OCI-LY3 (cell line): ENCODE measurements around the gene HOXC6.

Experiments used
- H2AFZ ChIP-seq: fragments of 200-600, 300-600 bp; shearing (Covaris generic); 2 replicates; pipeline ENCODE4 v1.6.0; 2014; ENCODE audit warnings: antibody characterized with exemption, low read depth, low read length
- H3K27ac ChIP-seq: fragments of 200-600, 300-600 bp; sonication (generic); 2 replicates; pipeline ENCODE4 v1.5.1; 2014; ENCODE audit warnings: mild to moderate bottlenecking, low read length, moderate library complexity, mixed read lengths
- H3K27me3 ChIP-seq: fragments of 200-600, 300-600 bp; sonication (generic); 2 replicates; pipeline ENCODE4 v1.6.1; 2014; ENCODE audit warnings: low read depth, low read length, mixed read lengths
- H3K36me3 ChIP-seq: fragments of 200-600, 300-600 bp; sonication (generic); replicated peaks from 2 replicates; pipeline ENCODE3; 2014; ENCODE audit warnings: low read depth, low read length, mixed read lengths
- H3K4me1 ChIP-seq: fragments of 300-600, 200-600 bp; sonication (generic); 2 replicates; pipeline ENCODE4 v1.6.1; 2014; ENCODE audit warnings: low read length, mixed read lengths
- H3K4me2 ChIP-seq: fragments of 200-600, 300-600 bp; sonication (generic); 2 replicates; pipeline ENCODE4 v1.6.1; 2014; ENCODE audit warnings: low read length, mixed read lengths
- H3K4me3 ChIP-seq: fragments of 300-600, 200-600 bp; sonication (generic); 2 replicates; pipeline ENCODE4 v1.5.1; 2014; ENCODE audit warnings: antibody characterized with exemption, mild to moderate bottlenecking, low read length, moderate library complexity
- H3K79me2 ChIP-seq: fragments of 300-600, 200-600 bp; shearing (Covaris generic); 2 replicates; pipeline ENCODE4 v1.6.1; 2014; ENCODE audit warnings: mild to moderate bottlenecking, low read length, mixed read lengths
- H3K9ac ChIP-seq: fragments of 300-600, 200-600 bp; shearing (Covaris generic); 2 replicates; pipeline ENCODE4 v1.6.0; 2014; ENCODE audit warnings: mild to moderate bottlenecking, low read length, moderate library complexity
- H3K9me3 ChIP-seq: fragments of 200-600, 300-600 bp; shearing (Covaris generic); 2 replicates; pipeline ENCODE4 v1.6.1; 2014; ENCODE audit warnings: low read length, mixed read lengths; ENCODE audit not compliant: insufficient read depth
- H4K20me1 ChIP-seq: fragments of 200-600, 300-600 bp; sonication (generic); 2 replicates; pipeline ENCODE4 v1.6.1; 2016; ENCODE audit warnings: low read length, mixed read lengths; ENCODE audit not compliant: insufficient read depth
- CTCF ChIP-seq: fragments of 200-600, 300-600 bp; sonication (generic); IDR thresholded peaks from 2 replicates; pipeline ENCODE4 v1.5.1; 2014; ENCODE audit warnings: antibody characterized with exemption, low read length, low read depth
- EZH2phosphoT487 ChIP-seq: fragments of 200-600 bp; shearing (Covaris generic); IDR thresholded peaks from 2 replicates; pipeline ENCODE4 v1.6.1; 2018; ENCODE audit warnings: antibody characterized with exemption, mixed run types, low read depth

The HOXC6 gene

GRCh38 chr12:54000116-54001114 is 27.8 kb upstream of the HOXC6 start, which contains the start of gene HOXC9:
Gene HOXC9, plus strand, starts transcription at chr12:54000161. Its CDS starts 28 bp downstream, at chr12:54000189.
- Histone ChIP-seq H3K9ac (no peak within 1 kb of the TSS), H3K27me3 (peaks cover 4% of the 10 kb centered on the region; the same call in 1 of the 2 replicates)

DNA sequence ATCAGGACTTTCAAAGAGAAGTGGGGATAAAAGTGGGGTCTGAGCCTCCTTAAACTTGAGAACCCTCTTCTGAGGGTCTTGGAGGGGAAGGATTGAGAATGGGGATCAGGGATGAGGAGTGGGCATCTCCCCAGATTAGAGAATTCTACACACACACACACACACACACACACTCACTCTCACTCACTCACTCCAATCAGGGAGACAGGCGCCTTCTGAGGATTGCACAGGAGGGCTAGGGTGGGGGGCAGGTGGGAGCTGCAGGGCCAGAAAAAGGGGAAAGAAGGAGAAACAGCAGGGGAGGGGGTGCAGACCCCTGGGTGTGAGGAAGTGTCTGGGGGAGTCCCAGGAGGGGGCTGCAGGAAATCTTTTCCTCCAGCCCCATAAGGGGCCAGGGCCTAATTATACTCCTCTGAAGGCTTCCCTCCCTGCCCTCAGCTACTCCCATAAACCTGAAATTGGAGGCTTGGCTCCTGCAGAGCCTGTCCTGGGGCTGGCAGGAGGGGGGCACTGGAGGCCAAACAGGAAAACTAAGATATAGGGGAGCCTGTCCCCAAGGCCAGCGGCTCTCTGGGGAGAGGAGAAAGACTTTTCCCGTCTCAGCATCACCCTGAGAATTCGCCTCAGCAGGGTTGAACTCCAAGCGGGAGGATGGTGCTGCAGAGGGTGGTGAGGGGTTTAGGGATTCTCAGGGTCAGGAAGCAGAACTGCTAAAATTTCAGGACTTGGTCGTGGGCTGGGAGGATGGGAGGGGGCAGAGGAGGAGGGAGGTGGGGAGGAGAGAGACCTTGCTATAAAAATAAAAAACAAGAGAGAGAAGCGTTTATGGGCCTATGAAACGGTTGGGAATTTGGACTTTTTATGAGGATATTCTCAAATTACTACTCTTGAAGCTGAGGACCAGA is 26.7 kb upstream of the HOXC6 start:
- Histone ChIP-seq H3K4me1 (peaks cover 22% of the 10 kb centered on the region), H3K4me2 (no peak overlapping the region), H3K27ac (no peak overlapping the region), H3K4me3 (no peak overlapping the region), H3K27me3 (peaks cover 8% of the 10 kb centered on the region), H2AFZ (no peak overlapping the region), H3K36me3 (no peaks in the 10 kb centered on the region), H4K20me1 (no peaks in the 10 kb centered on the region), H3K9me3 (no peaks in the 10 kb centered on the region), H3K79me2 (no peaks in the 10 kb centered on the region), H3K9ac (no peak overlapping the region)
- TF ChIP-seq EZH2phosphoT487 (no peak), CTCF (no peak)

More at GRCh38 chr12:54000116-54001114, 27.8 kb upstream of the HOXC6 start, which contains the start of gene HOXC9:
- no peak within 1 kb of the TSS for H3K4me3 ChIP-seq
- no peaks in the 10 kb centered on the region for H3K36me3 ChIP-seq
- H3K27ac ChIP-seq = no peak within 1 kb of the TSS
- no peak within 1 kb of the TSS for H3K4me2 ChIP-seq
- no peak for TF ChIP-seq CTCF
- TF ChIP-seq EZH2phosphoT487 = no peak
- H3K9me3 ChIP-seq = no peaks in the 10 kb centered on the region
- H3K79me2 ChIP-seq = no peaks in the 10 kb centered on the region
- H4K20me1 ChIP-seq = no peaks in the 10 kb centered on the region
- H3K4me1 ChIP-seq = peaks cover 16% of the 10 kb centered on the region
- no peak within 1 kb of the TSS for H2AFZ ChIP-seq

DNA sequence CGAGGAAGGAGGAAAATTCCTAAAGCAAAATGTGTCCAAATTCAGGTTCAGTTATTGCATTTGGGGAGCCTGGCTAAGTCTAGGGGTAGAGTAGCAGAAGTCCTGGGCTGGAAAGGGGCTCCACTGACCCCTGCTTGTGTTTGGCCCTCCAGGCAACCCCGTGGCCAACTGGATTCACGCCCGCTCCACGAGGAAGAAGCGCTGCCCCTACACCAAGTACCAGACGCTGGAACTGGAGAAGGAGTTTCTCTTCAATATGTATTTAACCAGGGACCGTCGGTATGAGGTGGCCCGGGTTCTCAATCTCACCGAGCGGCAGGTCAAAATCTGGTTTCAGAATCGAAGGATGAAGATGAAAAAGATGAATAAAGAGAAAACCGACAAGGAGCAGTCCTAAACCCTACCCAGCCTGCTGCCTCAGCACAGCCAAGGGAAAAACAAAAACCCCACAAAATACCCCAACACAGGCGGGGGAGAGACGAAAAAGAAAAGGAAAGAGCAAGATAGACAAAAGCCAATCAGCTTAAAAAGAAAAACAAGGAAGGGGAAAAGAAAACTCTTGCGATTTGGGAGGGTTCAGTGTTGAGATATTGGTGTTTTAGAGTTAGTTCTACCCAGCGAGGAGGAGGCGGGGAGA is 25.8 kb upstream of the HOXC6 start:
- no peak overlapping the region for H3K9ac ChIP-seq
- peaks cover 23% of the 10 kb centered on the region for H3K4me1 ChIP-seq
- H3K4me3 ChIP-seq = no peak overlapping the region

More for the DNA sequence above, 25.8 kb upstream of the HOXC6 start:
- Histone ChIP-seq H3K27ac (no peak overlapping the region), H2AFZ (no peak overlapping the region), H3K79me2 (no peaks in the 10 kb centered on the region), H3K9me3 (no peaks in the 10 kb centered on the region), H3K36me3 (no peaks in the 10 kb centered on the region), H4K20me1 (no peaks in the 10 kb centered on the region), H3K27me3 (peaks cover 17% of the 10 kb centered on the region), H3K4me2 (no peak overlapping the region)
- TF ChIP-seq EZH2phosphoT487 (no peak), CTCF (no peak)
